GM19395 (cell line): ENCODE measurements around the gene CHSY1.
"Not testable (repeated sequence)": the region's sequence is repeated elsewhere in the genome, so short reads cannot be mapped to it uniquely, and the experiment has no call there.

Source experiments
- ATAC-seq: cut with Tn5 transposase; IDR thresholded peaks from one replicate; pipeline ENCODE4 v1.9.1; 2021; ENCODE audit warnings: mild to moderate bottlenecking, moderate library complexity; ENCODE audit not compliant: unreplicated experiment

The CHSY1 gene

DNA sequence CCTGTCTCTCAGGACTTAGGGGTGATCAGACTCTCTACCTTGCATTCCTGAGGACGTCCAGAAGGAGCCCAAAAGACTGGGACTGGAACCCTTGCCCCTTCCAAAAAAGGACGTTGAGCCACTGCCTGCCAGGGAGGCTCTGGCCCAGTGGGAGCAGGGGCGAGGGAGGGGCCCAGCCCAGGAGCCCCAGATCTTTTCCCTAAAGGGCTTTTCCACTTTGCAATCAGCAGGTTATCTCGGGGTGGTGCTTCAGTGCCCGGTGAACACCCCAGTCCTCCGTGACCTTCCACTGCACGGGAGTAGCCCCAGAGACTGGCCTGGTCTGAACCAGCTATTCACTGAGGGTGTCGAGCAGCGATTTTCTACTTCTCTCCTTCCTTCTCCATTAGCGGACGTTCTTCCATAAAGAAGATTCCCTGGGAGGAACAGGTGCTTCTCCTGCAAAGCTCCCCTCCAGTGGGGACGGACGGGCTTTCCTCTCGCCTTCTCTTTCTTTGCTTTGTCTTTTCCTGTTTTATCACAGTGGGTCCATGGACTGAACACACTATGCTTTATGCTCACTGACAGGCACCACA lies 113.7 kb downstream of the CHSY1 start:
- no peak for ATAC-seq

DNA sequence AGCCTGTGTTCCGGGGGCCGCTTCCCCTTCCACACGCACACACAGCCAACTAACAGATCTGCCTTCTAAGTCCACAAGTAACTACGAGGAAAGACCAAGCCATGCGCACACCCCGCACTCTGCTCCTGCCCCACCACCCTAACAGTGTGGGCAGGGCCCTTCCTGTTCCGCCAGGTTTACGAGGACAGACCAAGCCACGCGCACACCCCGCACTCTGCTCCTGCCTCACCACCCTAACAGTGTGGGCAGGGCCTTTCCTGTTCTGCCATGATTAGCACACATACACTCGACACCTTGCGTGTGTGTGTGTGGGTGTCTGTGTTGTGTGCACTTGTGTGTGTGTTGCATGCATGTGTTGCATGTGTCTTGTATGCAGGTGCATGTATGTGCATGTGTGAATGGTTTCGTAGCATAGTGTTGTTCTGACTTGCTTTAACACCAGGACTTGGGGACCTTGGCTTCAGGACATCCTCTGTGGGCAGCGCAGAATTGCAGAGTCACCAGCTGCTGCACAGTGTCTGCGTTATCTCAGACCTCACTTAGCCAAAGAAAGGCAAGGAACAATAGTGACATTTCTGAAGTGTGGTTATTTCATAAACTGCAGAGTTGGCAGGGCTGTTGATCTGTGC lies 114.4 kb downstream of the CHSY1 start:
- ATAC-seq = no peak

DNA sequence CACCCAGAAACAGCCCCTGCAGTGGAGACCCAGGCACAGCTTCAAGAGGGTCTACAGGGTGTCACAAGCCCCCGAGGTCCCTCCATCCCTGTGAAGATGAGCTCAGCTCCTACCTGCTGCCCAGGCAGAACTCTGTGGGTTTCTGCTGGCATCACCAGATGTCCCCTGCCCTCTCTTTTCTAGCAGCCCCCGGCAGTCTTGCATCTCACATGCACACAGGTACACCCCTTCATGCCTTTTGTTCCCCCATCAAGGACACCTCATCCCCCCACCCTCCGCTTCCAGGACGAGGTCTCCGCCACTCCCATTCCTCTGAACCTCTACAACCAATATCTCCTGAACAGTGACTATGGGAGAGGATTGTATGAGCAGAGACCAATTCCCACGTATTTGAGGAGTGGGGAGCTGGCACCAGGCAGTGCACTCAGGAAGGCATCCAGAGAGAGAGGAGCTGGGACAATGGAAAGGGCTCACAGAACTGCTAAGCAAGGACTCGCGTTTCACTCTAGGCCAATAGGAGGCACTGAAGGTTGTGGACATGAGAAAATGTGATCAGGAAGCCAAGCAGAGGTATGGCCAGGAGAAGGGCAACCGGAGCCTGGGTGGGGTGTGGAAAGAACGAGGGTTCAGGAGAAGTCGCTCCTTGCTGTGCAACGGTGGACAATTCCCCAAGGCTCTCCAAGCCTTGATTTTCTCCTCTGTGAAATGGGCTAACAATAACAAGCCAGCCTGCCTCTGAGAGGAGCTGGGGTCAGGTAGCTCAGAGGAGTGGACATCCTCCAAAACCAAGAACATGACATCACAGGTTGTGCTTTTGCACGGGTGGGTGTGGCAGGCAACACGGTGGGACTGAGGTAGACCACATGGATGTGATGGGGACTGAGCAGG lies 115.2 kb downstream of the CHSY1 start:
- ATAC-seq = no peak

DNA sequence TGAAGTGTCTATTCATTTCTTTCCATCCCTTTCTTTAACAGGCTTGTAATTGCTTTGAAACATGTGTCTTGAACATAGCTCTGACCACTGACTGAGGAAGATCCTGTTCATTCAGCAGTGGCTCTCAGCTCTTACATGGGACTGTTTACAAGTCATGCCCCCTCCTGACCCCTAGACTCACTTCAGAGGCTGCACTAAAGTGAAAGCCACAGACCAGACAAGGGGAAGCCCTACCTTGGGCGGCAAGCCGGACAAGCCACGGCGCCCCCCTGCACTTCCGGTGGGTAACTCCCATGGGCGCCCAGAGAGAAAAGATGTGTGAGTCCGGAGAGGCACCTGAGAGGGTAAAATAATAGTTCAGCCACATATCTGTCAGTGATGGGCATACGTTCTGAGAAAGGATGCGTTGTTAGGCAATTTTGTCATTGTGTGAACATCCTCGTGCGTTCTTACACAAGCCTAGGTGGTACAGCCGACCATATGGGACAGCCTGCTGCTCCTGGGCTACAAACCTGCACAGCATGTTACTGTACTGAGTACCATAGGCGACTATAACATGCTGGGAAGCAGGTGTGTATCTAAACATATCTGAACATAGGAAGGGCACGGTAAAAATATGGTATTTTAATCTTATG lies 116.2 kb downstream of the CHSY1 start:
- peak; percentile 69 for ATAC-seq

DNA sequence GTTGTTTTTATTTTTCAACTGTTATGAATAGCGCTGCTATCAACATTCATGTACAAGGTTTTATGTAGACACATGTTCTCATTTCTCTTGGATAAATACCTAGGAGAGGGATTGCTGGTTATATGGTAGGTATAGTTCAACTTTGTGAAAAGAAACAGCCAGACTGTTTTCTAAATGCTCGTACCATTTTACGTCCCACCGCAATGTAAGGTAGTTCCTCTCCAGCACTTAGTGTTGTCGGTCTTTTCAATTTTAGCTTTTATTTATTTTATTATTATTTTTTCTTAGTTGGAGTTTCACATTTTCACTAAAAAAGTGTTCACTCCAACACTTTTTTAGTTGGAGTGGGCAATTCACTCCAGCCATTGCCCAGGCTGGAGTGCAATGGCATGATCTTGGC lies 117.1 kb downstream of the CHSY1 start:
- no peak for ATAC-seq

DNA sequence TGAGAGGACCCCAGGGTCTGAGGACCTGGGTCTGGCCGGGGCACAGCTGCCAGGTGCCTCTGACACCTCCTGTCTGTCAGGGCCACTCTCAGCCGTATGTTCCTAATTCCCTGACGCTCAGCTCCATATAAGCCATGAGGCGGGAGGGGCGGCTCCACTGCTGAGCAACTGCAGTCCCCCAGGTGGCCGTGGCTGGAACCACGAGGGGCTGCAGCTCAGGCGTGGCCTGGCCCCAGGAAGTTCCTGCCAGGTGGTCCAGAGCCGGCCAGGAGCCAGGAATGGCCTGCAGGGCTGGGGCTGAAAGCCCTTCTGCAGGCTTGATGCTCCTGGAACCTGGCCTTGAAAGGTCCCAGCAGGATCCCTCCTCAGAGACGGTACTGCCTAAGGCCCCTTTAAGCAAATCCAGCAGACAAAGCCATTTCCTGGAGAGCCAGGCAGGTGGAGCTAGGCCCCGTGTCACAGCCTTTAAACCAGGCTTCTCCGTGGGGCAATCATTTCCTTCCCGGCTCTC lies 118.0 kb downstream of the CHSY1 start:
- no peak for ATAC-seq

DNA sequence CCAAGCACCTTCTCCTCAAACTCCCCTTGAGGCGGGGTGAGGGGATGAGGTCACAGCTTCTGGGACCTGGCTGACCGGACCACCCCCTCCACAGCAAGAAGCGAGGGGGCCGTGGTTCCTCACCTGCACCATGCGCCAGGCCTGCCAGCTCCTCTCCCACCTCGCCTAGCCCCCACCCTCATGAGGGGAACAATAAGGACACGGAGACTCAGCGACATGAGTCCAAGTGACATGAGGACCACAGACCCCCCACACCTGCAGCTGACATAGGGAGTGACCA lies 118.7 kb downstream of the CHSY1 start:
- no peak for ATAC-seq

DNA sequence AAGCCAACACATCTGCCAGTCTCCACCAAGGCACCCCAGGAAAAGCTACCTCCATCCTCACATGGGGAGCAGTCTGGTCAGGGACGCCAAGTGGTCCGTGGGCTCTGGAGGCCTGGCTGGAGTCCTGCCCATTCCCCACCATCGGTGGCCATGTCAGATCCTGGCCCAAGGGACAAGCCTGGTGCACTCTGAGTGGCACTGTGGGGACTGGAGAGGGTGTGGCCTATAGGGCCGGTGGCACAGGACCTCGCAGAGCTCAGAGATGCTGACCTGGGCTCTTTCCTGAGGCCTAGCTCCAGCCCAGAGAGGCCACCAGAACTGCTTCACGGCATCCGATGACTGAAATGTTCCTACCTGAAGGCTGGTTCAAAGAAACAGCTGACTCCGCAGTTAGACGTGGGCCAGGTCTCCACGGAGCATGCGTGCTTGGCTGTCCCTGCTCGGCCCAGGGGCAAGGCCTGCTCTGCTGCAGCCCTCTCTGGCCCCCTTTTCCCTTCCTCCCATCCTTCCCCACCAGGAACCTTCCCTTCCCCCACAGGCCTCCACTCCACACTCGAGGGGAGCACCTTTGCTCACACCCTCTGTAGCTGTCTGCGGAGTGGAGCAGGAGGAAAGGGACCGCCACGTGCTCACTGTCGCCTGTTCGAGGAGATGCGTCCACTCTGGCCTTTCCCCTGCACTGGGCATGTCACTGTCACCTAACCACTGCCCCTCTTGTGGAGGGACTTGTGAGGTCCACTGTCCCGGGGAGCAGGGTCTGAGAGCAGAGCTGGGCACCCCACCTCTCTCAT lies 119.3 kb downstream of the CHSY1 start:
- ATAC-seq = no peak

DNA sequence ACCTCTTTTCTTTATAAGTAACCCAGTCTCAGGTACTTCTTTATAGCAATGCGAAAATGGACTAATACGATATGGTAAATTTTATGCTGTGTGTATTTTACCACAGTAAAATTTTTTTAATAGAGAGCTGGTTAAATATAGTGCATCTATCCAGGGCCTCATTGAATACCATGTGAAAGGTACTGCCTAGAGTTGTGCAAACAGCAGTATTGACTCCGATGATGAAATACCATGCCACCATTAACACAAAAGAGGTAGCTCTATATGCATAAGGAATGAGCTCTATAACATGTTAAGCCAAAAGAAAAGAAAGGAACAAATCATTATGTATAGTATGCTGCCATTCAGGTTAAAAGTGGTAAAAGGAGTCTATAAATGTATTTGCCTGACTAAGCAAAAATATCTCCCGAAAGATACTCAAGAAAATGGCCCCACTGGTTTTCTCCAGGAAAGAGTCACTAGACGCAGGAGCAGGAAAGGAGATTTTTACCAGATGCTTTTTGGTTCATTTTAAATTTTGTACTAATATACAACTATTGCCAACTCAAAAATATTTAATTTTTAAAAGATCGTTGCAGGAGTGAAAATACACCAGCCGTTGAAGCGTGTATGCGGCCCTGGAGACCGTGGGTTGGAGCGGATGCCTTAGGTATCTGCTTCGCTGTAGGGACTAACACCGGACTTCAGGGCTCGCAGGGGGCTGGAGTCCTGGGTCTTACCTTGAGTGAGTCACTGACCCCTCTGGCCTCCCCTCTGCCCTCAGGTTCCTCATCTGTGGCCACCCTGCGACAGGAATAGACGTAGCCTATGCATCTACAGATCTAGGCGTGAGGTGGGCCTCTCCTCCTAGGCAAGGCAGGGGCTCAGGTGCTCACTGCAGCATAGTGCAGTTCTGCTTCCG lies 120.1 kb downstream of the CHSY1 start:
- no peak for ATAC-seq

DNA sequence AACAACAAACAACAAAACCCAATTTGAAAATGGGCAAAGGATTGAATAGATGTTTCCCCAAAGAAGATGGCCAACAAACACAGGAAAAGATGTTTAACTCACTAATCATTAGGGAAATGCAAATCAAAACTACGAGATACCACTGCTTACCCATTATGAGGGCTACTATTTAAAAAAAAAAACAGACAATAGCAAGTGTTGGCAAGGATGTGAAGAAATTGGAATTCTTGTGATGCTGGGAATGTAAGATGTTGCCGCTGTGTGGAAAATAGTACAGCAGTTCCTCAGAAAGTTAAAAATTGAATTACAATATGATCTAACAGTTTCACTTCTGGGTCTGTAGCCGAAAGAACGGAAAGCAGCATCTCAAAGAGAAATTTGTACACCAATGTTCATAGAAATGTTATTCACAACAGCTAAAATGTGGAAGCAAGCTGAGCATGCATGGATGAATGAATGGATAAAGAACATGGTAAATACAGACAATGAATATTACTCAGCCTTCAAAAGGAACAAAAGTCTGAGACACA lies 121.9 kb downstream of the CHSY1 start:
- ATAC-seq = no peak

DNA sequence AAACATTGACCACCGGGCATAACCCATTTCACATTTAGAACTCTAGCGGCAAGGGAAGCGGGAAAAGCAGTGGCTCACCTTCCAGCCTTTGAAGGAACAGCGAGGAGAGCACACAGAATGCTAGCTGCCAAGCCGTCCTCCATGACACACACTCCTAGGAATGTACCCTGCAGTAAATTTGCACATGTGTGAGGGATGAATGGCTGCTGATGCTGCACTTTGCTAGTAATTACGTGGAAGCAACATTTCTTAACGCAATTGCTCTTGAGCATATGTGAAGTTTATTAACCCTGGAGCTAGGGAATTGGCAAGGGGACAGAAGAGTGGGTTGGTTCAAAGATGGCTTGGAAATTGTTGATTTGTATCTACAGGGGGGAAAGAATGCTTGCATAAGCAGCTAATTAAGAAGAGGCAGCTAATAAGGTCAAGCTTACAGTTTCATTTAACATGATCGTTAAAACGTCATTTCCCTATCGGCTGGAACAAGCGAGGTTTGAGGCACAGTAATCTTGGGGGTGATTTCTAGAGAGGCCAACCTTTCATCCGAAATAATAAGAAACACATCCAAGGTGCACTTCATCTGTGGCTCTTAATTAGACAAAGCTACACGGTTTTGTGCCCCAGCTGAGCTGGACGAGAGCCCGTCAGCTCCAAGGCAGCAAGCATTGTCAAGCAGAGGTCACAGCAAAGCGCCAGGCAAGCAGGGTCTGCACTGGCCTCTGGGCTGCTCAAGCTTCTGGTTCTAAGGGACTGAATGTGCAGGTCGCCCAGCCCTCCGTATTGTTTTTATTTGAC lies 123.4 kb downstream of the CHSY1 start:
- no peak for ATAC-seq

DNA sequence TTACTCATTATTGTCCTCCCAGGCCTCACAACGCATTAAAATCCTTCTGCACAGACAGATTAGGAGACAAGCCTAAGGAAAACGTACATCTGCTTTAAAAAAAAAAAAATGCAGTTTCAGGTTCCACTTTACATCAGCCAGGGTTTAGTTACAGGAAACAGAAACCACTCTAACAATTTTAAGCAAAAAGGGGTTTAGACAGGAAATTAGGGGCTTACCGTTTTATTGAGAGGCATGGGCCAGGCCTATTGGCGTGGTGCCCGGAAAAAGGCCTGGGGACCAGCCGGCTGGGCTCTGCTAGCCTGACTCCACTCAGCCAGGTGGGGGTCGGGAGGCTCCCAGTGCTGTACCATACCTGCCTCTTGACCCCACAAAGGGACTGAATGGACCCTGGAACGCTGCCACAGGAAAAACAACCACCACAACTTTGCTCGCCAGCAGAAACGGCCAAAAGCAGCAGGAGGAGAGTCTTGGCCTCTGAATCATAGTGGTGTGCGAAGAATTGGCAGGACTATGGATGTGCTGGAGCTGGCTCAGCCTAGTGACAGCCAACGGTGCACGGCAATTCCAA lies 124.3 kb downstream of the CHSY1 start:
- peak; percentile 75 for ATAC-seq

DNA sequence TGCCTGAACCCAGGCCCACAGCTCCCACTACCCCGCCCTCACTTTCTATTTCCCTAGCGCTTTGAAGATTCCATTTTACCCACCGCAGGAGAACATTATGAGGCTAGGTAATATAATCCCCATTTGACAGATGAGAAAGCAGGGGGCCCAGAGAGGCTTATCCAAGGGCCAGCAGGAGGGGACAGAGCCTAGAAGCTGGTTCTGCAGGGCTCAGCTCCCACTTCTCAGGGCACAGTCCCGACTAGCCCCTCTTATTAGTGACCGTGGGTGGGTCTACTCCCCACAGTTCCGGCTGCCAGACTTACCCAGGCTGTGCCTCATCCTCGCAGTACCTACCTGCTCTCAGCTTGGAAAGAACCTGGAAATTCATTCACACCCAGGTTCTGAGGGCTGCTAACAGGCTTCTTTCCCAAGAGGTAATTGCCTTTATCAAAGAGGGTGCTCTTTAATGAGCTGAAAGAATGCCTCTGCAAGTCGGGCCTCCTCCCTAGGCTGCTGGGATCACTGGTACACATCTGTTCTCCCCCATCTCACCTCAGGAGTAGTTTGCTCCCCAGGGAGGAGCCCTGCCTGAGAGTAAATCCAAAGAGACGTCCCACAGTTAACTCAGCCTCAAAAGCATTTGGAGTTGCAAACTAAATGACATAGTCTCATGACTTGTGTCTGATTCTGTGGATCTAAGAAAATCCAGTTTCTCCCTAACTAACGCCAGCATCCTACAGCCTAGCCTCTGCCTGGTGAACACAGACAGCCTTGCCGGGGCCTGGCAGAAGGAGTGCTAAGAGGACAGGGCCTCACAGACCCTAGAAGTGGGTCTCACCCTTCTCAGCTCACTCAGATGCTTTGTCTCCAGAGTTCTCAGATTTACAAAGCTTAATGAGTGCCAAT lies 125.0 kb downstream of the CHSY1 start:
- ATAC-seq = peak; percentile 68

DNA sequence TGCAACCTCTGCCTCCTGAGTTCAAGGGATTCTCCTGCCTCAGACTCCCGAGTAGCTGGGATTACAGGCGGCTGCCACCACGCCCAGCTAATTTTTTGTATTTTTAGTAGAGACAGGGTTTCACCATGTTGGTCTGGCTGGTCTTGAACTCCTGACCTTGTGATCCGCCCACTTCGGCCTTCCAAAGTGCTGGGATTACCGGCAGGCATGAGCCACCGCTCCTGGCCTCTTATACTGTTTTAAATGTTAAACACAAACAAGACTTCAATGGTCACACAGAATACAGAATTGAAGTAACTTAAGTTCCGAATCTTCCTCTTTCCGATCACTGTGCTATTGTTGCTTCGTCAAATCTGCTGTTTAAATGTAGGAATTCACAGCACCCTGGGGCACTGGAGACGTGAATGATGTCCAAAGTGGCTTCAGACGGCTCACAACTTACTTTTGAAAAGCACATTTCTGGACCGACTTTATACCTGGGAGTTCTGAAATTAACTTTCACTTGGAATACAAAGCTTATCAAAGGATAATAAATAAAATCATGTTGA lies 125.9 kb downstream of the CHSY1 start:
- not testable (repeated sequence) for ATAC-seq
